Thymus (tissue), 11 donors: Measurements from ENCODE around the gene ABLIM1. TPM values are rescaled to one million over a fixed set of nuclear protein-coding genes. Genes with fewer than 3 reads are reported as not detected.

ENCODE experiments used
- DNase-seq, 9 donors: peaks; one replicate each; pipeline ENCODE4 v3.0.0-alpha.2; 2013; ENCODE audit warnings: low spot score in 9 of 9, low read depth in 6 of 9, missing footprints in 1 of 9
- H3K27ac ChIP-seq, 2 donors: one replicate each; pipeline ENCODE4 v1.5.1; 2013; ENCODE audit warnings: control low read depth in 1 of 2, low read depth in 1 of 2, low read length in 1 of 2, mild to moderate bottlenecking in 1 of 2, moderate library complexity in 1 of 2
- H3K27me3 ChIP-seq, 2 donors: one replicate each; pipeline ENCODE4 v1.5.1; 2013; ENCODE audit warnings: low read length in 1 of 2; ENCODE audit not compliant: control insufficient read depth in 2 of 2, insufficient read depth in 1 of 2
- H3K36me3 ChIP-seq, 2 donors: one replicate each; pipeline ENCODE4 v1.5.1; 2013; ENCODE audit warnings: low read length in 1 of 2, mild to moderate bottlenecking in 1 of 2, moderate library complexity in 1 of 2; ENCODE audit not compliant: control insufficient read depth in 2 of 2, insufficient read depth in 2 of 2
- H3K4me1 ChIP-seq, 2 donors: one replicate each; pipeline ENCODE4 v1.5.1; 2013; ENCODE audit warnings: low read length in 2 of 2; ENCODE audit not compliant: control insufficient read depth in 2 of 2, insufficient read depth in 2 of 2
- H3K4me3 ChIP-seq, 2 donors: one replicate each; pipeline ENCODE4 v1.5.1; 2013; ENCODE audit warnings: low read length in 2 of 2, control low read depth in 1 of 2, mild to moderate bottlenecking in 1 of 2
- H3K9me3 ChIP-seq, 2 donors: one replicate each; pipeline ENCODE4 v1.5.1; 2013; ENCODE audit warnings: low read length in 1 of 2, mild to moderate bottlenecking in 1 of 2; ENCODE audit not compliant: control insufficient read depth in 2 of 2, insufficient read depth in 1 of 2
- WGBS: extraction: QIAGEN DNeasy Blood & Tissue Kit; methylation state at CpG from one replicate; pipeline ENCODE4 v1.1.7; 2013; 5-methylcytosine and 5-hydroxymethylcytosine counted together
- polyA plus RNA-seq: library from polyadenylated mRNA; stranded (reverse); fragments of 200-250 nt; gene quantifications from one replicate; pipeline ENCODE4 v1.2.3, GENCODE V29; 2013
- total RNA-seq: library from RNA; stranded (reverse); fragments of 120-200 nt; gene quantifications from one replicate; pipeline ENCODE4 v1.2.4, GENCODE V29; 2013
- donor health status: healthy.

The ABLIM1 gene
- total and polyA plus RNA-seq, 2 donors = 43.3 to 49.1 TPM

DNA sequence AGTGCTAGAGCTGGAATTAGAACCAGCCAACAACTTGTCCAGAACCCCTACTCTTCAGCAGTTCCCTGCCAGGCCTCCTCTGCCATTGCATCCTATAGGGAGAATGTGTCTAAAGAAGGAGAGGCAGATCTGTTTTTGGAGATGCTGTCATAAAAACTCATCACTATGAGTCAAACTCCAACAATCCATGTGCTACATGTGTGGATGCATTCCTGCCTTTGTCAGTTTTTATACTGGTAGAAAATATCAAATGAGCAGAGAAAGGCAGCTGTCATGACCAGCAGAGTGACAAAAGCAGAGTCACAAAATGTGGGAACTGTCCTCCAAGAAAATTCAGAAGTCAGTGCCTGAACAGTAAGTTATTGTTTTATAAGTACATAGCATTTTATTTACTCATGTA is 93.0 kb downstream of the ABLIM1 start:
- Histone ChIP-seq H3K4me1 (no peaks in the 10 kb centered on the region), H3K9me3 (no peaks in the 10 kb centered on the region), H3K36me3 (no peaks in the 10 kb centered on the region), H3K27me3 (no peaks in the 10 kb centered on the region), H3K4me3 (no peak overlapping the region), H3K27ac (no peak overlapping the region)
- no peak for DNase-seq

DNA sequence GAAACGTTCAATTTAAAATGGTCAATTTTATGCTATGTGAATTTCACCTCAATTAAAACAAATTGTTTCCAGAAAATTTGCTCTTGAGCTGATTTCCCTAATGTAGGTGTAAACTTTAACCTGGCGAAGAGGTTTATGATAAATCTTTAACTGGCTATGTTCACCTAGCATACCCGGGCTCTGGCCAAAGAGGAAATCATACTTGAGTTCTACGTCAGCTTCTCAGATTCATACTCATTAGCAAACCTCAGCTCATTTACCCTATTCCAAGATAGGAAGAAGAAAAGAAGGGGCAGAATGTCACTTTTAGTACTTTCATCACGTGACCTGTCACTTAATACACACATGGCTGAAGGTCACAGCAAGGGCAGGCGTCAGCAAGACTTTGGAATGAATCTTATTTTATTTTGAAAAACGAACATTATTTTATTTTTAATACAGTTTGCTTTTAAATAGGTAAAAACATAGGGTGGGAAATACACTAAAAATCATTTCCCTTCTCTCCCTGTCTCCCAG is 97.0 kb downstream of the ABLIM1 start:
- 95% methylated on average over 7 of the region's 7 CpGs for WGBS
- DNase-seq = no peak
- no peak overlapping the region for H3K27ac ChIP-seq

DNA sequence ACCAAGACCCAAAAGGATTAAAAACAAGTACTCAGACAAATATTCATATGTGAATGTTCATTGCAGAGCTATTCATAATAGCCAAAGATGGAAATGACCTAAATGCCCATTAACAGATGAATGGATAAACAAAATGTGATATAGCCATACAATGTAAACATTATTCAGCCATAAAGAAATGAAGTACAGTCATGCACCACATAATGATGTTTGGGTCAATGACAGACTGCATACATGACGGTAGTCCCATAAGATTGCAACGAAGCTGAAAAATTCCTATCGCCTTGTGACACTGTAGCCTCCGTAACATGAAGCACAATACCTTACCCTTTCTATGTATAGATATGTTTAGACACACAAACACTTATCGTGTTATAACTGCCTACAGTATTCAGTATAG is 97.9 kb downstream of the ABLIM1 start:
- H3K27me3 ChIP-seq = no peaks in the 10 kb centered on the region
- WGBS = 91% methylated on average over 5 of the region's 5 CpGs
- H3K4me1 ChIP-seq = no peaks in the 10 kb centered on the region
- peaks cover 2 to 7% of the 10 kb centered on the region in 2 donors for H3K9me3 ChIP-seq
- no peak for DNase-seq
- H3K4me3 ChIP-seq = no peak overlapping the region
- H3K36me3 ChIP-seq = no peaks in the 10 kb centered on the region
- no peak overlapping the region for H3K27ac ChIP-seq

More for the DNA sequence above, 97.0 kb downstream of the ABLIM1 start:
- Histone ChIP-seq H3K27me3 (no peaks in the 10 kb centered on the region), H3K36me3 (no peaks in the 10 kb centered on the region), H3K4me1 (no peaks in the 10 kb centered on the region), H3K9me3 (peaks cover 2 to 7% of the 10 kb centered on the region in 2 donors), H3K4me3 (no peak overlapping the region)

DNA sequence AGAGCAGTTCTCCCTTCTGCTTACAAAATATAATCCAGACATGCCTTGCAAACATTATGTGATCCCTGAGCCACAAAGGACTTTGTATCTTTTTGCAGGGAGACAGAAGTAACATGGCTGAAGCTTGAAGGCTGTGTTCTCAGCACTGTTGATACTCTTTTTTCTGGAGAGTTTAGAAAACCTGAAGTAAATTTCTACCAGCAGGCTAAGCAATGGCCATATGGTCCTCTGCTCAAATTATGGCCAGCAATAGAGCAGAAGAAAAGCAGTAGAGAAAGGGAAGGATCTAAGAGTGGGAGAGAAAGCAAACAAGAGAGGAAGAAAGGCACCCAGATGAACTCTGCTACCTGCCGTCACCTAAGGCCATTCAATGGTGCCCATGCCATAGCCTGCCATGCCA is 98.4 kb downstream of the ABLIM1 start:
- Histone ChIP-seq H3K4me1 (no peaks in the 10 kb centered on the region), H3K9me3 (peaks cover 2 to 7% of the 10 kb centered on the region in 2 donors), H3K36me3 (no peaks in the 10 kb centered on the region), H3K27me3 (no peaks in the 10 kb centered on the region), H3K27ac (no peak overlapping the region), H3K4me3 (no peak overlapping the region)
- WGBS = 100% methylated on average over 1 of the region's 1 CpG
- DNase-seq = no peak

DNA sequence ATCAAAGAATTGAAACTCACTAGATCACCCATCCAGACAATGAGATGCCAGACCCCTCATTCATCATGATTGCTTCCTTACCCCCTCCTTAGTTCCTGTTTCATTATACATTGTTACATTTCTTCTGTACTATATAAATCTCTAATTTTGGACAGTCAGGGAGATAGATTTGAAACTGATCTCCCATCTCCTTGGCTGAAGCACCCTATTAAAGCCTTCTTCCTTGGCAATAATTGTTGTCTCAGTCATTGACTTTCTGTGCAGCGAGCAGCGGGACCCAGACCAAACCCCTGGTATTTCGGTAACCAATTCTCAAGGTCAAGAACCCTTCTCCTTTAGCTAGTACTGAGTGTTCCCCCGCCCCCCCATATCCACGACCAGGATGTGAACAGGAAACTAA is 100.2 kb downstream of the ABLIM1 start:
- no peak overlapping the region for H3K4me3 ChIP-seq
- WGBS = 98% methylated on average over 5 of the region's 5 CpGs
- H3K27ac ChIP-seq = no peak overlapping the region
- H3K36me3 ChIP-seq = no peaks in the 10 kb centered on the region
- no peaks in the 10 kb centered on the region for H3K27me3 ChIP-seq
- no peaks in the 10 kb centered on the region for H3K4me1 ChIP-seq
- peaks cover 2 to 7% of the 10 kb centered on the region in 2 donors for H3K9me3 ChIP-seq
- DNase-seq = no peak

DNA sequence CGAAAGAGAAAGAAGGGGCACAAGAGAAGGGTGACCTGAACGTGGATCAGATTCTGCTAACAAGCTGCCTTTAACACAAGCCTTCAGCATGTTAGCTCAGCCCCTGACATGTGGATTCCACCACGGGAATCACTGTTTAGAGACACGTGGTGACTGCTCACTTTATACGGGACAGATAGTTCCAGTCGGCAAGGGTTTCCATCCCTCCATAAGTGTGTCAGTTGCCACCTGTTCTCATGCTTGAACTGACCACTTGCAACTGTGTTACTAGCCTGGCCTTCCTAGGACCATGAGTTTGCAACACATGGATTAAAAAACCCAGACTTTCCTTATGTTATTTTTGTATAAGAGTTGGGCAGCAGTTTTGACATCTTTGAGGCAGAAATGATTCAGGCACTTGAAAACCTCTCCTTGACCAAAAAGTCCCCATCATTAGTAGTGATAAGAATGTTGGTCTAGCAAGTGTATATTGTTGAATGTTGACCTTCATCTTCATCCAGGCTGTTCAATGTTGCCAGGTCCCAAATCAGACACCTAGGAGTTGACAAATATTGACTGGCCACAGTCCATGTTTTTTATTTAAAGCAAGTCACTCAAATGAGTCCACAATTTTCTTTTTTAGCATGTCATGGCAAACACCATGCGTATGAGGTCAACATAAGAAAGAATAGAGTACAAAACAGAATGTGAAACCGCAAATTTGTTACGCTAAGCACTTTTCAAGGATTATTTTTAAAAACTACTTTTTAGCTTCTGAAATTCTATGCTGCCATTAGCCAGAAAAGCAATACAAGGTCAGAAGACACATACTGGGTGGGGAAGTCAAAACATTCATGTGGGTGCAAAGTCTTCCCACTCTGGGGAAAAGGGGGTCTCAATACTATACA is 101.6 kb downstream of the ABLIM1 start:
- no peaks in the 10 kb centered on the region for H3K27me3 ChIP-seq
- H3K4me3 ChIP-seq = no peak overlapping the region
- no peak for DNase-seq
- H3K9me3 ChIP-seq = peaks cover 2 to 7% of the 10 kb centered on the region in 2 donors
- H3K4me1 ChIP-seq = peaks cover 0 to 4% of the 10 kb centered on the region in 2 donors
- 88% methylated on average over 9 of the region's 9 CpGs for WGBS
- no peak overlapping the region for H3K27ac ChIP-seq
- no peaks in the 10 kb centered on the region for H3K36me3 ChIP-seq

DNA sequence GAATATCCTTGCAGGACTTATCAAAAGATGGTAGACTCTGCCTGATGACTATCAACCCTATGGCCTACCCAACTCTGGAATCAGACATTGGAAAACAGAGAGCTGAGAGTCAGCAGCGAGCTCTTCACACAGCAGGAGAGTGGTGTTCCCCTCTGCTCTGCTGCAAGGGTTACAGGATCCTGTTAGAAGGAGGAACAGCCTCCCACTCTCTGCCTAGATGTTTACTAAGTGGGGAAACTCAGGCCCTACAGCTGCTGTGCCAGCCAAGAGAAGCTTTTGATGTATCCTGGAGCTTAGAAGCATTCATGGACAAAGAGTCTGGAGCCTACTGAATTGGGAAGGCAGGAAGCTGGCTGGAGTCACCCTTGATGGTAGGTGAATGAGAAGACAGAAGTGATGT is 104.6 kb downstream of the ABLIM1 start:
- Histone ChIP-seq H3K4me3 (no peak overlapping the region), H3K27me3 (no peaks in the 10 kb centered on the region), H3K36me3 (no peaks in the 10 kb centered on the region), H3K9me3 (peaks cover 2 to 7% of the 10 kb centered on the region in 2 donors), H3K4me1 (peaks cover 0 to 16% of the 10 kb centered on the region in 2 donors), H3K27ac (no peak overlapping the region)
- no peak for DNase-seq
- 91% methylated on average over 1 of the region's 1 CpG for WGBS

DNA sequence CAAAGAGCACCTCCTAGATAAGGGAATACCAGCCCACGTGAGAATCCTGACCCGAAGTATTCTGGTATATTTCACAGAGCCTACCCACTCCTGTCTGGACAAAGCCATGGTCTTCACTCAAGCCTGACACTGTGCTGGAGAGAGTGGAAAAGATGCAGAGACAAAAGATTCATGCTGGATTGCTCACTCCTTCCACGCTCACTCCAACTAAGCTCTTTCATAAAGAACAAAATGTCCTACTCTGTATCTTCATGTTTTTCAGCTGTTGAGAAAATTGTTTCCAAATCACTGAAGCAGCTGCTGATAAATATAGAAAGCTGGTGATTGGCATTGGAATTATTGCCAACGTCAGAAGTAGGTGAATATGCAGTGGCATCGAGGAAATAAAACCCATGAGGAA is 106.0 kb downstream of the ABLIM1 start:
- Histone ChIP-seq H3K36me3 (no peaks in the 10 kb centered on the region), H3K9me3 (no peaks in the 10 kb centered on the region), H3K4me1 (peaks cover under 1 to 20% of the 10 kb centered on the region in 2 donors), H3K27ac (no peak overlapping the region), H3K27me3 (no peaks in the 10 kb centered on the region), H3K4me3 (no peak overlapping the region)
- no peak for DNase-seq
- WGBS = 94% methylated on average over 5 of the region's 5 CpGs

DNA sequence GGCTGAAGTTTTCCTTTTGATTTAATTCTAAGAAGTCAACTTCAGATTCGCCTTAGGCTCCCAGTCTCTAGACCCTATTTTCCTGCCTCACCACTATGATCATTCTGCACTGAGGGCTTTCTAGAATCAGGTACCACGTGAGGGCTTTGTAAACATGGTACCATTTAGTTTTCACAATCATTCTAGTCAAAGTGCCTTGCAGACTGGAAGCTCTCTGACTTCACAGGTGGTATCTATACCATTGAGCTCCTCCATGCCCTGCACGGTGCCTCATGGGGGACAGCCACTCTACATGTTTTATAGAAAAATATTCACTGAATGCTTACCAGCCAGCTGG is 106.5 kb downstream of the ABLIM1 start:
- H3K4me3 ChIP-seq = no peak overlapping the region
- no peak overlapping the region for H3K27ac ChIP-seq
- H3K4me1 ChIP-seq = peaks cover 4 to 25% of the 10 kb centered on the region in 2 donors
- WGBS = 91% methylated on average over 3 of the region's 3 CpGs
- no peak for DNase-seq
- no peaks in the 10 kb centered on the region for H3K27me3 ChIP-seq
- H3K9me3 ChIP-seq = no peaks in the 10 kb centered on the region
- no peaks in the 10 kb centered on the region for H3K36me3 ChIP-seq
